OCI-M2 (cell line): ENCODE results near the gene ARL2.
"Not testable (repeated sequence)": the region's sequence is repeated elsewhere in the genome, so short reads cannot be mapped to it uniquely, and the experiment has no call there.

ENCODE experiments used
- DNase-seq: peaks from one replicate; lab custom pipeline; 2025; ENCODE audit not compliant: unreplicated experiment; lab: John Stamatoyannopoulos, UW

The ARL2 gene

GRCh38 chr11:65013888-65014725, at the start of gene ARL2:
TSS of gene ARL2 (plus strand) at chr11:65014160. CDS start at chr11:65014208, 48 bp downstream.
- DNase-seq, result peak; percentile 43

GRCh38 chr11:64967375-64967774, 46.6 kb upstream of the ARL2 start:
- no peak for DNase-seq

- no peak for DNase-seq
Measured at GRCh38 chr11:64969209-64969608, 44.8 kb upstream of the ARL2 start.

GRCh38 chr11:64970731-64971151, 43.2 kb upstream of the ARL2 start:
- DNase-seq, result no peak

- peak; percentile 48 for DNase-seq
Measured at GRCh38 chr11:64971421-64972233, 42.3 kb upstream of the ARL2 start, which contains the start of gene MAJIN. TSS of gene MAJIN (minus strand) at chr11:64972108. CDS start at chr11:64959405, 12,703 bp downstream.

GRCh38 chr11:64974124-64974523, 39.8 kb upstream of the ARL2 start:
- no peak for DNase-seq

GRCh38 chr11:64976651-64977050, 37.3 kb upstream of the ARL2 start:
- DNase-seq, result no peak

- not testable (repeated sequence) for DNase-seq
Measured at GRCh38 chr11:64983339-64983738, 30.6 kb upstream of the ARL2 start.

- no peak for DNase-seq
Measured at GRCh38 chr11:64987998-64988854, 25.7 kb upstream of the ARL2 start.

GRCh38 chr11:64989416-64989815, 24.5 kb upstream of the ARL2 start:
- no peak for DNase-seq

- no peak for DNase-seq
Measured at GRCh38 chr11:64990222-64990923, 23.6 kb upstream of the ARL2 start.

- no peak for DNase-seq
Measured at GRCh38 chr11:64994318-64994717, 19.6 kb upstream of the ARL2 start.

GRCh38 chr11:64996327-64996709, 17.6 kb upstream of the ARL2 start:
- DNase-seq, result no peak

- no peak for DNase-seq
Measured at GRCh38 chr11:64996710-64997380, 17.1 kb upstream of the ARL2 start, which contains the start of gene BATF2. TSS of gene BATF2 (minus strand) at chr11:64996971. CDS start at chr11:64996914, 57 bp downstream.

GRCh38 chr11:64998141-64998540, 15.8 kb upstream of the ARL2 start:
- DNase-seq, result no peak

GRCh38 chr11:64998690-64999431, 15.1 kb upstream of the ARL2 start:
- no peak for DNase-seq

- DNase-seq, result no peak
Measured at GRCh38 chr11:64999478-64999877, 14.5 kb upstream of the ARL2 start.

- no peak for DNase-seq
Measured at GRCh38 chr11:65002706-65003105, 11.3 kb upstream of the ARL2 start.

GRCh38 chr11:65003282-65003681, 10.7 kb upstream of the ARL2 start:
- DNase-seq, result no peak
